Ectodermal cell (in vitro differentiated cells): Measurements from ENCODE around the gene CREB5.

Experiments used
- H3K27ac ChIP-seq: 2 replicates; pipeline ENCODE4 v1.7.0; 2013; ENCODE audit warnings: mild to moderate bottlenecking, low read depth, low read length; ENCODE audit not compliant: insufficient read depth, poor library complexity, severe bottlenecking
- H3K27me3 ChIP-seq: 2 replicates; pipeline ENCODE4 v1.7.0; 2013; ENCODE audit warnings: mild to moderate bottlenecking, low read length; ENCODE audit not compliant: insufficient read depth, control insufficient read depth, poor library complexity, severe bottlenecking
- H3K36me3 ChIP-seq: one replicate; pipeline ENCODE4 v1.7.0; 2013; ENCODE audit warnings: low read length; ENCODE audit not compliant: control insufficient read depth, insufficient read depth
- H3K4me1 ChIP-seq: one replicate; pipeline ENCODE4 v1.7.0; 2013; ENCODE audit warnings: low read length; ENCODE audit not compliant: control insufficient read depth, insufficient read depth
- H3K4me3 ChIP-seq: 2 replicates; pipeline ENCODE4 v1.7.0; 2013; ENCODE audit warnings: low read depth, low read length, control low read depth; ENCODE audit not compliant: insufficient read depth
- H3K9me3 ChIP-seq: 2 replicates; pipeline ENCODE4 v1.7.0; 2013; ENCODE audit warnings: mild to moderate bottlenecking, low read length, moderate library complexity; ENCODE audit not compliant: control insufficient read depth
- WGBS, 2 experiments: methylation state at CpG; one replicate each; pipeline ENCODE4 v1.1.7; 2013; ENCODE audit warnings: missing lambda C conversion rate in 2 of 2; 5-methylcytosine and 5-hydroxymethylcytosine counted together

The CREB5 gene

GRCh38 chr7:28417321-28417940 lies 5.1 kb downstream of the CREB5 start:
- Histone ChIP-seq H3K4me1 (peaks cover 5% of the 10 kb centered on the region), H3K27me3 (peaks cover 5% of the 10 kb centered on the region), H3K4me3 (no peak overlapping the region), H3K36me3 (no peaks in the 10 kb centered on the region), H3K9me3 (no peaks in the 10 kb centered on the region), H3K27ac (no peak overlapping the region)
- 92 to 96% methylated on average over 5 of the region's 5 CpGs for WGBS, 2 experiments

DNA sequence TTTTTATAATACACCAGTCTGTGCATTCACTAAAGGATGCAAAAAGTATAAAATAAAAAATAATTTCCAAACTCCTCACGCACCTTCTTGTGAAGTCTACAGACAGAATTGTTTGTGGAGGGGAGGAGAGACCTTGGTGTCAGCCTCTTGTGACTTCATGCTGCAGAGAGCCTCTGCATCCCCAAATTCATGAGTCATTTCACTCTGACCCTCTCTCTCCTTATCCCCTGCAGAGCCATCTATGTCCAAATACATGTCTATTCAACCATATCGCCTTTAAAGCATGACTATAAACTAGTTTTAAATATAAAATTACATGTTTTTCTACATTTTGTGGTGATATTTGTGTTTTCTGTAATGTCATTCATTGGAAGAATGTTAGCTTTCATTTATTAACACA lies 6.0 kb downstream of the CREB5 start:
- H3K4me1 ChIP-seq, result peaks cover 5% of the 10 kb centered on the region
- 89 to 100% methylated on average over 1 of the region's 2 CpGs for WGBS, 2 experiments
- H3K27ac ChIP-seq, result no peak overlapping the region
- H3K27me3 ChIP-seq, result no peaks in the 10 kb centered on the region
- H3K36me3 ChIP-seq, result no peaks in the 10 kb centered on the region
- no peaks in the 10 kb centered on the region for H3K9me3 ChIP-seq
- no peak overlapping the region for H3K4me3 ChIP-seq

GRCh38 chr7:28418966-28419365 lies 6.6 kb downstream of the CREB5 start:
- Histone ChIP-seq H3K4me3 (no peak overlapping the region), H3K36me3 (no peaks in the 10 kb centered on the region), H3K4me1 (peaks cover 5% of the 10 kb centered on the region), H3K9me3 (no peaks in the 10 kb centered on the region), H3K27me3 (no peaks in the 10 kb centered on the region), H3K27ac (no peak overlapping the region)
- 82 to 91% methylated on average over 1 of the region's 1 CpG for WGBS, 2 experiments

DNA sequence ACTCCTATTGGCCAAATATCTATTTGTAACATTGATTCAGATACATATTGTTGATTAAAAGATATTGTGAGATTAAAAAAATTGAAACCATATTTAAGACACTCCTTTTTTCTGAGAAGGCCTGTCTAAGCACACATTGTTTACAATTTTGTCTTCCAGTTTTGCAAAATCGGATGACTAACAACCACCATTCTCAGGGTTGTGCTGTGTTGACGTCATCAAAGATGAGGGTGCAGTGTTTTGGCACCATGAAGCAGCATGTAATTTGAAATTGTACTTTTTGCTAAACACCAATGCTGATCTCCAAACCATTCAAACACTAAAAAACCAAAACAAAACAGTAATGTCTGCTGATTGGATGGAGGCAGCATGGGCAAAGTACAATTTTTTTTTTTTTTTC lies 7.4 kb downstream of the CREB5 start:
- H3K36me3 ChIP-seq, result no peaks in the 10 kb centered on the region
- H3K4me1 ChIP-seq, result peaks cover 5% of the 10 kb centered on the region
- no peak overlapping the region for H3K4me3 ChIP-seq
- H3K27me3 ChIP-seq, result no peaks in the 10 kb centered on the region
- H3K27ac ChIP-seq, result no peak overlapping the region
- H3K9me3 ChIP-seq, result no peaks in the 10 kb centered on the region
- 86 to 91% methylated on average over 2 of the region's 2 CpGs for WGBS, 2 experiments

GRCh38 chr7:28423112-28423511 lies 10.8 kb downstream of the CREB5 start:
- H3K4me3 ChIP-seq, result no peak overlapping the region
- no peaks in the 10 kb centered on the region for H3K36me3 ChIP-seq
- no peaks in the 10 kb centered on the region for H3K27me3 ChIP-seq
- H3K9me3 ChIP-seq, result no peaks in the 10 kb centered on the region
- no peak overlapping the region for H3K27ac ChIP-seq
- peaks cover 5% of the 10 kb centered on the region for H3K4me1 ChIP-seq

DNA sequence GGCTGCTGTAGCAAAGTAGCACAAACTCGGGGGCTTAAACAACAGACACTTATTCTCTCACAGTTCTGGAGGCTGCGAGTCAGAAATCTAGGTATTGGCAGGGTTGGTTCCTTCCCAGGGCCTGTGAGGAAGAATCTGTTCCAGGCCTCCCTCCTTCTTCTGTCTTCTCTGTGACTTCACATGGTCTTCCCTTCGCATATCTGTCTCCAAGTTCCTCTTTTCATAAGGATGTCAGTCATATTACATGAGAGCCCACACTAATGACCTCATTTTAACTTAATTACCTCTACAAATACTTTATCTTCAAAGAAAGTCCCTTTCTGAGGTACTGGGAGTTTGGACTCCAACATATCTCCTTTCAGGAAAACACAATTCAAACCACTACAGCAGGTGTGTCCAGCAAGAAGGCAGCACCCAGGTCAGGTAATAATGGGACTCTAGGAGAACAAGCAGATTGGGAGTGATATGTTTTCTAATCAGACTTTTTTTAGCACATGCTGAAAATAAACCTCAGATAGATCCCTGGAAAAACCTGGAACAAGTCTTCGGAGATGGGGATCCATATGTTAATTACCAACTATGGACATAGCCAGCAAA lies 11.7 kb downstream of the CREB5 start:
- Histone ChIP-seq H3K27me3 (no peaks in the 10 kb centered on the region), H3K4me1 (peaks cover 4% of the 10 kb centered on the region), H3K4me3 (no peak overlapping the region), H3K36me3 (no peaks in the 10 kb centered on the region), H3K9me3 (no peaks in the 10 kb centered on the region), H3K27ac (no peak overlapping the region)
- 90 to 92% methylated on average over 4 of the region's 4 CpGs for WGBS, 2 experiments

- Histone ChIP-seq H3K27ac (no peak overlapping the region), H3K4me1 (no peaks in the 10 kb centered on the region), H3K27me3 (no peaks in the 10 kb centered on the region), H3K4me3 (no peak overlapping the region), H3K36me3 (no peaks in the 10 kb centered on the region), H3K9me3 (no peaks in the 10 kb centered on the region)
- WGBS, 2 experiments, result 92 to 95% methylated on average over 1 of the region's 1 CpG
Measured at GRCh38 chr7:28425496-28425895, 13.2 kb downstream of the CREB5 start.

DNA sequence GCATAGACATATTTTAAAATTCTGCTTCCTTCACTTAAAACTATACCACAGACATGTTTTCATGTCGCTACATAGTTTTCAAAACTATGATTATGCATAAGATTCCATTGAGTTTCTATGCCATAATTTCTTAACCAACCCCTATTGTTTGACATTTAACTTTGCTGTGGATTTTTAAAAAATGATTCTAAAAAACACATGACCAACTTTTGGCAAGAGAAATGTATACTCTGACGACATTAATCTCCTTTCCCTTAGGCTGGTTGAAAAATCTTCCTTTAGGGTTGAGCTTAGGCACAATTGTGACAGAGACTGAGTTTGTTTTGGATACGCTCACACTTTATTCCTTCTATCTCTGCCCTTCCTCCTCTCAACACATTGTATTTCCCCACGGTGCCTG lies 14.9 kb downstream of the CREB5 start:
- Histone ChIP-seq H3K27ac (no peak overlapping the region), H3K36me3 (no peaks in the 10 kb centered on the region), H3K4me1 (no peaks in the 10 kb centered on the region), H3K4me3 (no peak overlapping the region), H3K27me3 (no peaks in the 10 kb centered on the region), H3K9me3 (no peaks in the 10 kb centered on the region)
- 82 to 87% methylated on average over 4 of the region's 4 CpGs for WGBS, 2 experiments

DNA sequence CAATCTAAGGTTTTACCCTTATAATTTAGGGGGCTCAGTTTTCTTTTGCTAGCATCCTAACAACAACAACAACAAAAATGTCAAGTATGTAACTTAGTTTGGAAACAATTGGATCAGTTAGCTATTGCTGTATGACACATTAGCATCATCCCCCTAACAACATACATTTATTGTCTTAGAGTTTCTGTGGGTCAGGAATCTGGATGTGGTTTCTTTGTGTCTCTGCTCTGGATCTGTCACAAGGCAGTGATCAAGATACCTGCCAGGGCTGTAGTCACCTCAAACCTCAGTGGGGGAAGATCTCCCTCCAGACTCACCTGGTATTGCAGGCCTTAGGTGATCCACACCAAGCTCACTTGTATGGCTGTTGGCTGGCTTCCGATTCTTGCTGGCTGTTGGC lies 18.3 kb downstream of the CREB5 start:
- H3K4me3 ChIP-seq, result no peak overlapping the region
- no peak overlapping the region for H3K27ac ChIP-seq
- H3K36me3 ChIP-seq, result no peaks in the 10 kb centered on the region
- no peaks in the 10 kb centered on the region for H3K9me3 ChIP-seq
- no peaks in the 10 kb centered on the region for H3K4me1 ChIP-seq
- H3K27me3 ChIP-seq, result no peaks in the 10 kb centered on the region
- WGBS, 2 experiments, result 91 to 92% methylated on average over 1 of the region's 1 CpG

- Histone ChIP-seq H3K27me3 (no peaks in the 10 kb centered on the region), H3K9me3 (no peaks in the 10 kb centered on the region), H3K27ac (no peak overlapping the region), H3K36me3 (no peaks in the 10 kb centered on the region), H3K4me3 (no peak overlapping the region), H3K4me1 (no peaks in the 10 kb centered on the region)
- 91 to 96% methylated on average over 7 of the region's 7 CpGs for WGBS, 2 experiments
Measured at GRCh38 chr7:28432105-28432504, 19.8 kb downstream of the CREB5 start.
